Stimulated activated naive CD8-positive, alpha-beta T cell treated with anti-CD3 and anti-CD28 coated beads, Interleukin-15, Interleukin-2, amounts not matched to agents 100 U/mL and 50 U/mL, for 24 hours (primary cell): Measurements from ENCODE around the gene LRRFIP1.
"Not testable (repeated sequence)": the region's sequence is repeated elsewhere in the genome, so short reads cannot be mapped to it uniquely, and the experiment has no call there.

Experiments used
- ATAC-seq: fragments of 150-1000 bp; cut with Tn5 transposase; one replicate; pipeline ENCODE4 v1.10.0; 2021
- DNase-seq: peaks from one replicate; pipeline ENCODE4 v3.0.0; 2021

LRRFIP1 gene

GRCh38 chr2:237627441-237628246 lies at the start of gene LRRFIP1:
LRRFIP1 (plus strand) TSS chr2:237627587; CDS start chr2:237627645, 58 bp downstream.
- peak; percentile 35 for ATAC-seq
- DNase-seq, result peak; percentile 27

GRCh38 chr2:237577956-237578870 lies 49.2 kb upstream of the LRRFIP1 start:
- no peak for ATAC-seq
- no peak for DNase-seq

GRCh38 chr2:237581326-237581725 lies 46.1 kb upstream of the LRRFIP1 start:
- DNase-seq (no peak), ATAC-seq (no peak)

- DNase-seq, result peak; percentile 55
- ATAC-seq, result peak; percentile 88
Measured at GRCh38 chr2:237581751-237582746, 45.3 kb upstream of the LRRFIP1 start.

GRCh38 chr2:237583385-237584295 lies 43.7 kb upstream of the LRRFIP1 start:
- DNase-seq (no peak), ATAC-seq (no peak)

GRCh38 chr2:237585590-237586221 lies 41.7 kb upstream of the LRRFIP1 start:
- no peak for ATAC-seq
- no peak for DNase-seq

- ATAC-seq (no peak), DNase-seq (no peak)
Measured at GRCh38 chr2:237588044-237588696, 39.2 kb upstream of the LRRFIP1 start.

GRCh38 chr2:237590272-237591140 lies 36.9 kb upstream of the LRRFIP1 start, which contains the start of gene RAB17:
RAB17 (minus strand) TSS chr2:237590734; CDS start chr2:237586154, 4,580 bp downstream.
- ATAC-seq (peak; percentile 51), DNase-seq (no peak)

- ATAC-seq (peak; percentile 16), DNase-seq (peak; percentile 31)
Measured at GRCh38 chr2:237591141-237591881, 36.1 kb upstream of the LRRFIP1 start.

GRCh38 chr2:237592425-237592980 lies 34.9 kb upstream of the LRRFIP1 start:
- ATAC-seq, result no peak

GRCh38 chr2:237593036-237593435 lies 34.4 kb upstream of the LRRFIP1 start:
- DNase-seq (no peak), ATAC-seq (no peak)

More at GRCh38 chr2:237592425-237592980, 34.9 kb upstream of the LRRFIP1 start:
- no peak for DNase-seq

GRCh38 chr2:237593596-237594320 lies 33.6 kb upstream of the LRRFIP1 start:
- ATAC-seq, result no peak
- no peak for DNase-seq

- DNase-seq (no peak), ATAC-seq (no peak)
Measured at GRCh38 chr2:237594514-237594871, 32.9 kb upstream of the LRRFIP1 start.

GRCh38 chr2:237595829-237596519 lies 31.4 kb upstream of the LRRFIP1 start:
- not testable (repeated sequence) for ATAC-seq, DNase-seq

- no peak for ATAC-seq
- DNase-seq, result no peak
Measured at GRCh38 chr2:237596520-237597195, 30.7 kb upstream of the LRRFIP1 start.
